GM10266 (cell line): Measurements from ENCODE around the gene DHRS4L2.
"Not testable (repeated sequence)": the region's sequence is repeated elsewhere in the genome, so short reads cannot be mapped to it uniquely, and the experiment has no call there.

Experiments
- DNase-seq: peaks from one replicate; pipeline ENCODE4 v3.0.0; 2012; ENCODE audit errors: extremely low spot score
- TF ChIP-seq, protein P1 (sequence below): IDR thresholded peaks from 2 replicates; pipeline ENCODE4 v1.5.1; 2012; ENCODE audit warnings: mild to moderate bottlenecking, low read depth; ENCODE audit not compliant: control insufficient read depth, insufficient read depth; ENCODE audit errors: missing control alignments

DHRS4L2 gene

DNA sequence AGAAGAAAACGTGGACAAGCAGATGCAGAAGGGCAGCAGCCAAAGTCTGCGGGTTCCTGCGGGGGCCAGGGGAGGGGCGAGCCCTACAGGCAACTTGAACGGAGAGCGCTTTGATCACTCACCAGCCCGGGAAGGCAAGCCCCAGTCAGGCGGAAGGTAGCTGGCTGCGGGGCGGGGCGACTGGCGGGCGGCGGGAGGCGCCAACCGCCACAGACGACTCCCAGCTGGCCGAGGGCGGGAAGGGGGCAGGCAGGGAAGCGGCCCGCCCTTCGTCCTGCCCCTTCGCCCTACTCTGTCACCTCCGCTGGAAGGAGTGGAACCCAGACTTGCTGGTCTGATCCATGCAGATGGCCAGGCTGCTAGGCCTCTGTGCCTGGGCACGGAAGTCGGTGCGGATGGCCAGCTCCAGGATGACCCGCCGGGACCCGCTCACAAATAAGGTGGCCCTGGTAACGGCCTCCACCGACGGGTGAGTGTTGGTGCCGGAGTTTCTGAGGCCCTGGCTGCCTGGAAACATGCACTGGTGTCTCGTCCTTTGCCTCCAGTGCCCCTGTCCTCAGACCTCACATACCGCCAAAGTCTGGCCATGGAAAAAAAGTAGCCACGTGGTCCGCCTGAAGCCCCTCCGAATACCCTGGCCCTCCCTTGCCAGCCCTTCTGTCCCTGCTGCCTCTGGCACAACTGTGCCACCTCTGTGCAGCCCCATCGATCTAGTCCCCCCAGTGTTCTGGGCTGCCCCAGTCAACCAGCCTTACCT is at the start of gene DHRS4L2:
Gene DHRS4L2 (plus strand): TSS at position 323 of the 757 bp plus-strand sequence. CDS start 19 bp downstream, at position 342.
- DNase-seq = peak; percentile 75

DNA sequence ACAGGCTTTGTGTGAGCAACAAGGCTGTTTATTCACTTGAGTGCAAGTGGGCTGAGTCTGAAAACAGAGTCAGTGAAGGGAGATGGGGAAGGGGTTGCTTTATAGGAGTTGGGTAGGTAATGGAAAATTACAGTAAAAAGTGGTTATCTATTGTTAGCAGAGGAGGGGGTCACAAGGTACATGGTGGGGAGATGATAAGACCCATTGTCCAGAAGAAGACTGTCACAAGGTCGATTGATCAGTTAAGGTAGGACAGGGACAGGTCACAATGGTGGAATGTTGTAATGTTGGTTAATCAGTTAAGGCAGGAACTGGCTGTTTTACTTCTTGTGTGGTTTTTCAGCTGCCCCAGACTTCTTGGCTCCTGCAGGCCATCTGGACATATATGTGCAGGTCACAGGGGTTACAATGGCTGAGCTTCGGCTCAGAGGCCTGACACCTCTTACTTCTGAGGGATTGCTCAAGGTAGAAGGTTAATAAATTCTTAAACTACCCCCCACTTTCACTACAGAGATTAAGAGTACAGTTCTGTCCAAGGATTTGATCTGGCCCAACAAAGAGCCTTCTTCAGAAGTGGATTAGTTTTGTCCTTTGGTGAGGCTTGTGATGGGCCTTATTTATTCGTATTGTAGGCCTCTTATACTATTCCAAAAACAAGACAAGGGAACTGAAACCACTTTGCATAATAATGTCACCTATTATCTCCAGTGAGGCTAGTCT is 49.0 kb upstream of the DHRS4L2 start:
- TF ChIP-seq, protein P1, sequence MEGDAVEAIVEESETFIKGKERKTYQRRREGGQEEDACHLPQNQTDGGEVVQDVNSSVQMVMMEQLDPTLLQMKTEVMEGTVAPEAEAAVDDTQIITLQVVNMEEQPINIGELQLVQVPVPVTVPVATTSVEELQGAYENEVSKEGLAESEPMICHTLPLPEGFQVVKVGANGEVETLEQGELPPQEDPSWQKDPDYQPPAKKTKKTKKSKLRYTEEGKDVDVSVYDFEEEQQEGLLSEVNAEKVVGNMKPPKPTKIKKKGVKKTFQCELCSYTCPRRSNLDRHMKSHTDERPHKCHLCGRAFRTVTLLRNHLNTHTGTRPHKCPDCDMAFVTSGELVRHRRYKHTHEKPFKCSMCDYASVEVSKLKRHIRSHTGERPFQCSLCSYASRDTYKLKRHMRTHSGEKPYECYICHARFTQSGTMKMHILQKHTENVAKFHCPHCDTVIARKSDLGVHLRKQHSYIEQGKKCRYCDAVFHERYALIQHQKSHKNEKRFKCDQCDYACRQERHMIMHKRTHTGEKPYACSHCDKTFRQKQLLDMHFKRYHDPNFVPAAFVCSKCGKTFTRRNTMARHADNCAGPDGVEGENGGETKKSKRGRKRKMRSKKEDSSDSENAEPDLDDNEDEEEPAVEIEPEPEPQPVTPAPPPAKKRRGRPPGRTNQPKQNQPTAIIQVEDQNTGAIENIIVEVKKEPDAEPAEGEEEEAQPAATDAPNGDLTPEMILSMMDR = no peak

DNA sequence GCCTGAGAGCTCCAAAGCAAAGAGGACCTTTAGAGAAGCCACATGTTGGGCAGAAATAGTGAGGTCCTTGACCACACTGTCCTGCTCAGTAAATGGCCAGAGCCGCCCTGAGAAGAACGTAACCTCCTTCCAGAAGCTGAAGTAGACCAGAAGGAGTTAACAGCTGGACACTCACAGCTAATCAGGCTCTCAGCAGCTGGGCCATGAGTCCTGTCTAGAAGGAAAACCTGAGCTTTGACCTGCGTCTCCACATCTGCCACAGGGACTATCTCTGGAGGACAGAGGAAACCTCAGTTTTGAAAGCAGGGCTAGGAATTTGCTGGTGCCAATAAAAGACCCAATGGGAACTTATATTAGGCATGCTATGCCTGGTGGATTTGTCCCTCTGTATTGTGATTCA is 47.5 kb upstream of the DHRS4L2 start:
- TF ChIP-seq, protein P1 = no peak

More for the DNA sequence above, 49.0 kb upstream of the DHRS4L2 start:
- no peak for DNase-seq

DNA sequence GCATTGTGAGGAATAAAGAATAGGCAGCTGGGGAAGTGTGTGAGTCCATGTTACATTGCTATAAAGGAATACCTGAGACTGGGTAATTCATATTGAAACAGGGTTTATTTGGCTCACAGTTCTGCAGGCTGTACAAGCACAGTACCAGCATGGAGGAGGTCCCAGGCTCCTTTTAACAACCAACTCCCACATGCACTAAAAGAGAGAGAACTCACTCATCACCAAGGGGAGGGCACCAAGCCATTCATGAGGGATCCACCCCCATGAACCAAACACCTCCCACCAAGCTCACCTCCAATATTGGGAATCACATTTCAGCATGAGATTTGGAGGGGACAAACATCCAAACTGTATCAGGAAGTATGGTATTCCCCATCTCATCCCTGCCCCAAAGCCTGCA is 47.1 kb upstream of the DHRS4L2 start:
- TF ChIP-seq, protein P1 = no peak
- DNase-seq = no peak

More for the DNA sequence above, 47.5 kb upstream of the DHRS4L2 start:
- DNase-seq = no peak

DNA sequence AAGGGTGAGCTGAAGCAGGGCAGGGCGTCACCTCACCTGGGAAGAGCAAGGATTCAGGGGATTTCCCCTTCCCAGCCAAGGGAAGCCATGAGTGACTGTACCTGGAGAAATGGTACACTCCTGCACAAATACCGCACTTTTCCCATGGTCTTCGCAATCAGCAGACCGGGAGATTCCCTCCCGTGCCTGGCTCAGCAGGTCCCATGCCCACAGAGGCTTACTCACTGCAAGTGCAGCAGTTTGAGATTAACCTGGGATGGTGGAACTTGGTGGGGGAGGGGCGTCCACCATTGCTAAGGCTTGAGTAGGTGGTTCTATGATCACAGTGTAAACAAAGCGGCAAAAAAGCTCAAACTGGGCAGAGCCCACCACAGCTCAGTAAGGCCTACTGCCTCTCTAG is 46.1 kb upstream of the DHRS4L2 start:
- DNase-seq = no peak
- TF ChIP-seq, protein P1 = no peak

DNA sequence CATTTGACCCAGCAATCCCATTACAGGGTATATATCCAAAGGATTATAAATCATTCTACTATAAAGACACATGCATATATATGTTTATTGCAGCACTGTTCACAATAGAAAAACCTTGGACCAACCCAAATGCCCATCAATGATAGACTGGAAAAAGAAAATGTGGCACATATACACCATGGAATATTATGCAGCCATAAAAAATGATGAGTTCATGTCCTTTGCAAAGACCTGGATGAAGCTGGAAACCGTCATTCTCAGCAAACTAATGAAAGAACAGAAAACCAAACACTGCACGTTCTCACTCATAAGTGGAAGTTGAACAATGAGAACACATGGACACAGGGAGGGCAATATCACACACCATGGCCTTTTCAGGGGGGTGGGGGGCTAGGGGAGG is 39.7 kb upstream of the DHRS4L2 start:
- DNase-seq = not testable (repeated sequence)

DNA sequence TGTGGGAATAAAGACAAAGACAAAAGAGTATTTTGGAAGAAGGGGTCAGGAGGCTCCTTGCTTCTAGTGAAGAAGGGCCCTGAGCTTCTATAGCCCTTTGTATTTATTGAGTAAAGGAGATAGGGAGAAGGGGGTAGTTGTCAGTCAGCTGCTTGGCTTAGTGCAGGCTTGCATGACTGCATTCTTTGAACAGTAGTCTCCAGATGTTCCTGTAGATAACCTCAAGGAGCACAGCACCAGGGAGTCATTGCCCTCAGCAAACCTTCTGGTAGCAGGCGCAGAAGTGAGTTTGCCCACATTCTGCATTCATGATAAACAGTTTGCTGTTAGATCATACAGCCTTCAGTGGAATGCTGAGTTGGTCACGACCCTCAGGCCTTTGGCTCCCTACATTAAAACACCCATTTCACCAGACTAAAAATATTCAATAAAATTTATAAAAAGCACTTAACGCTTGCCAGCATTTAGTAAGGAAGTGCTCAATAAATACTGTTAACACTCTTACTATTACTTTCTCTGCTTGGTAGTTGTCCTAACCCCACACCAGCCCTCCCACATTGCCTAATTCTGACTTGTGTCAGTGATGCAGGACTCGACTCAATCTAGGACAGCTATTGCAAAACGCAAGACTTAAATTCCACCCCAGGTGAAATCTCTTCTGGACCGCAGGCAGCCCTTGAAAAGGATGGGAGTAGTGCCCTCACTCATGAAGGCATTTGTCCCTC is 38.2 kb upstream of the DHRS4L2 start:
- TF ChIP-seq, protein P1 = no peak
- no peak for DNase-seq

DNA sequence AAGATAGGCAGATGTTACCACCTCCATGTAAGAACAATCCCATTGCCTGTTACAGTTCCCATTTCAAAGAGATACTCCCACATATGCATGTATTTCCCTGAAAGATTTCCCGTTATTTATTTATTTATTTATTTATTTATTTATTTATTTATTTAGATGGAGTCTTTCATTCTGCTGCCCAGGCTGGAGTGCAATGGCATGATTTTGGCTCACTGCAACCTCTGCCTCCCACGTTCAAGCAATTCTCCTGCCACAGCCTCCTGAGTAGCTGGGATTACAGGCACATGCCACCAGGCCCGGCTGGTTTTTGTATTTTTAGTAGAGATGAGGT is 37.6 kb upstream of the DHRS4L2 start:
- not testable (repeated sequence) for DNase-seq
